T follicular helper cell (primary cell): ENCODE measurements around the gene ANXA8.
"Not testable (repeated sequence)": the region's sequence is repeated elsewhere in the genome, so short reads cannot be mapped to it uniquely, and the experiment has no call there.

Experiments
- DNase-seq: peaks from one replicate; pipeline ENCODE4 v3.0.0-alpha.2; 2020; ENCODE audit warnings: low read depth
- total RNA-seq, 2 experiments: gene quantifications; one replicate each; lab custom pipeline; 2026; lab: John Stamatoyannopoulos, UW

Gene ANXA8, protein sequence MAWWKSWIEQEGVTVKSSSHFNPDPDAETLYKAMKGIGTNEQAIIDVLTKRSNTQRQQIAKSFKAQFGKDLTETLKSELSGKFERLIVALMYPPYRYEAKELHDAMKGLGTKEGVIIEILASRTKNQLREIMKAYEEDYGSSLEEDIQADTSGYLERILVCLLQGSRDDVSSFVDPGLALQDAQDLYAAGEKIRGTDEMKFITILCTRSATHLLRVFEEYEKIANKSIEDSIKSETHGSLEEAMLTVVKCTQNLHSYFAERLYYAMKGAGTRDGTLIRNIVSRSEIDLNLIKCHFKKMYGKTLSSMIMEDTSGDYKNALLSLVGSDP
- 0 to 0.04 reads per million in 2 experiments for total RNA-seq

DNA sequence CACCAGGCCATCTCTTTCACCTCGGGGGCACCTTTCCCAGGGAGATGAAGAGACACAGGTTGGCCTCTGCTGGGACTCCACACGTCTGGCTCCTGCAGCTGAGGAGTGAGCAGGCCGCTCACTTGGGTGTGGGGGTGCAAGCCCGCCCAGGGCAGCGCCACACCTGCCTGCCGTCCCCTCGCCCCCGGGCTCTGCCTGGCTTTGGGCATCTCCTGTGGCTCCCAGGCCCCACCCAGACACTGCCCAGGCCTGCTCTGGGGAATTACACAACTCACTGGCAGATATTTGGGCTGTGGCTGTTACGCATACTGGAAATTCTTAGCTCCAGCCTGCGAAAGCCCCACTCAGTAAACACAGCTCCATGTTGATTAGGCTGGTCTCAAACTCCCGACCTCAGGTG lies at the start of gene ANXA8:
Gene ANXA8, minus strand, starts transcription at position 193 of the 400 bp plus-strand sequence. Its CDS starts 182 bp downstream, at position 11.
- DNase-seq: not testable (repeated sequence)

DNA sequence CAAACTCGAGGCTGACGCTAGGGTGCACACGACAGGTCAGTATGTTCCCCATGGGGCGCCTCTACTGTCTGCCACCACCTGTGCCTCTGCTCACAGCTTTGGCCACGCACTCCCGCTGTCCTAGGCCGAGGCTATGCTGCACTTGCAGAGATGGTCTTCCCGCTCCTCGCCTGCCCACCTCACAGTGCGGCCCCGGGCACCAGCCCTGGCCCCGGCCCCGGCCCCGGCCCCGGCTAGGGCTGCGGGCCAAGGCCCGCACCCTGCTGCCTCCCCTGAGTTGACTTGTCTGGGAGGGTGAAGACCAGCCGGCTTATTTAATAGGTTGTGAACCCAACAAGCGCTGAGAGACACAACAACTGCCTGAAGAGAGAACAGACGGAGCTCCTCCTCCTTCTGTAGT lies 39.6 kb upstream of the ANXA8 start, which contains the start of gene AGAP9:
Gene AGAP9, minus strand, starts transcription at position 164 of the 400 bp plus-strand sequence. Its CDS starts 112 bp downstream, at position 52.
- DNase-seq: not testable (repeated sequence)

DNA sequence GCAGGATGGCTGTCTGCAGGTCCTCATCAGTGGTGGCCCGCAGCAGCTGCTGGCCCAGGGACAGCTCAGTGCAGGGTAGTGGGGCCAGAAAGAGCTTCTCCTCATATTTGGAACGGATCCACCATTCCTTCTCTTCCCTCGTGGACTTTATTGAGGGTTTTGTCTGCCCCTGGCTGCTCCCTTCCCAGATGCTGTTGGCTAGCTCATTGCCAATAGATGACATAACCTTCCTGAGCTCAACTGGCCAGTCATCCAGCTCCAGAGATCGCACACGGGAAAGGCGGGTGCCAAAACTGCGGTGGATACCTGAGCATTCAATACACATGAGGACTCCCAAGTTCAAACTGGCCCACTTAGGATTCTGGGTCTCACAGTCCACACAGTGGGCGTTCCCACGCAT lies 18.4 kb upstream of the ANXA8 start:
- DNase-seq: not testable (repeated sequence)

DNA sequence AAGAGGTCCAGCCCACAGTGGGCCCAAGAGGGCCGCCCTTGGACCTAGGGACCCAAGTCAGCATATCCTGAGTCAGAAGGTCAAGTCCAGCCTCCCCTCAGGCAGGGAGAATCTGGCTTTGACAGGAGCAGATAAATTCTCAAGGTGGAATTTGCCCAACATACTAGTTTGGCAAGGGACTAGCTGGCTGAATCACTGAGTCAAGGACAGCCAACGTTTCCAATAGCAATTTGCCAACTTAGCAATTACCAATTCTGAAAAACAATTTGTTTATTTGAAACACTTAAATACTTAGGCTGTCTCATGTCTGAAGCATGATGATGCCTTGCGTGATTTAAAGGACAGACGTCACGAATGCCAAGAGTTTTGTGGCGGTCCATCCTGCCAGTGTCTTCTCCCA lies 10.3 kb upstream of the ANXA8 start:
- not testable (repeated sequence) for DNase-seq

DNA sequence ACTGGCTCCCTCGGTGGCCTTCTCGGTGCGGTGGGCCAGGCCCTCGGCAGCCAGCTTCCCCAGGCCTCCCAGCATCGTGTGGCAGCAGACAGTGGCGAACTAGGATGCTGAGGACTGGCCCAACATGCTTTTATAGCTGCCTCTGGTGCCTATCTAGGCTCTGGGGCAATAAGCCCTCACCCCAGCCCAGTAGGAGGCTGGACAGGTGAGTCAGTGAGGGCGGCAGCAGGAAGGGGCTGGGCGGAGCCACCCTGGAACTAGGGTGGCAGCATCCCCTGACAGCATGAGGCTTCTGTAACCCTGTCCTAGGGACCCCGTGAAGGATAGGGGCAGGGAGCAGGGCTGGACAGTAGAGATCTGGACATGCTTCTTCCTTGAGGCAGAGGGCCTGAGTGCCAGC lies 7.7 kb upstream of the ANXA8 start, which contains the start of gene FAM25G:
Gene FAM25G, minus strand, starts transcription at position 101 of the 400 bp plus-strand sequence. Its CDS starts 26 bp downstream, at position 75.
- DNase-seq: not testable (repeated sequence)

DNA sequence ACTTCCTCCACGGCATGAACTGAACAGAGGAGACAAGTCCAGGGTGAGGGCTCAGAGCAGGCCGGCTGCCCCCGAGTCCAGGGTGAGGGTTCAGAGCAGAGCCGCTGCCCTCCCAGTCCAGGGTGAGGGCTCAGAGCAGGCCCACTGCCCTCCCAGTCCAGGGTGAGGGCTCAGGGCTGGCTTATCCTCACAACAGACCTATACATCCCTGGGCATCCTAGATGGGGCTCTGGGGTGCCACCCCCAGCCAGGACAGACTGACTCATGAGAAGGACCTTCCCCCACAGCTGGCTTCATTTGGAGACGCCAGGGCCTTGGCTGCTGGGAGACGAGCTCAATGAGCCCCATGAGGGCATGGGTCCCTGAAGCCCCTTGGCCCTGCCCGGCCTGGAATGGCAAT lies 5.7 kb upstream of the ANXA8 start:
- not testable (repeated sequence) for DNase-seq

DNA sequence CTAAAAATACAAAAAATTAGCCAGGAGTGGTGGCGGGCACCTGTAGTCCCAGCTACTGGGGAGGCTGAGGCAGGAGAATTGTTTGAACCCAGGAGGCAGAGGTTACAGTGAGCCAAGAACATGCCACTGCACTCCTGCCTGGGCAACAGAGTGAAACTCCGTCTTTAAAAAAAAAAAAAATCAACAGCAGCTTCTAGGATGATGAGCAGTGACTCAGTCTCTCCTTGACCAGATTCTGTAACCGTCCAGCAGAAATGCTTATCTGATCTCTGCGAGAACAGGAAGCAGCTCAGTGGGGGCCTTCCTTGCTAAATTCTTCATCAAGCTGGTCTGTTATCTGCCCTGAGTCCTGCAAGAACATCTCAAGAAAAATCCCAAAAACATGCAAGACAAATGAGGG lies 2.0 kb upstream of the ANXA8 start:
- not testable (repeated sequence) for DNase-seq

DNA sequence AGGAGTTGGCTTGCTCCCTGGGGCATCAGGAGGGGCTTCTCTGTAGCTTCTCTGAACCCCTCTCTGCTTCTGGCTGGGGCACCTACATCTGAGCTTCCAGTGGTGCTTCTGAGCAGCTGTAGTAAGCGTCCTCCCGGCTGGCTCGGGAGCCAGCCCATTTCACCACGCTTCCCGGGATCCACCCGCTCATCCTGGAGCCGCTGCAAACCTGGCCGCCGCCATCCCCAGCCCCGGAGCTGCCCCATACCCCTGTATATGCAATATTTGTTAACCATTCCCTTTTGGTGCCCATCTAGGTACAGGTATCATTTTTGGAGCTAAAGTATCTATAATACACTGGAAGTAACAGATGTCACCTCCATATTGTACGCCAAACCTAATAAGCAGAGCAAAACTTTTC lies 871 bp upstream of the ANXA8 start:
- DNase-seq: not testable (repeated sequence)

DNA sequence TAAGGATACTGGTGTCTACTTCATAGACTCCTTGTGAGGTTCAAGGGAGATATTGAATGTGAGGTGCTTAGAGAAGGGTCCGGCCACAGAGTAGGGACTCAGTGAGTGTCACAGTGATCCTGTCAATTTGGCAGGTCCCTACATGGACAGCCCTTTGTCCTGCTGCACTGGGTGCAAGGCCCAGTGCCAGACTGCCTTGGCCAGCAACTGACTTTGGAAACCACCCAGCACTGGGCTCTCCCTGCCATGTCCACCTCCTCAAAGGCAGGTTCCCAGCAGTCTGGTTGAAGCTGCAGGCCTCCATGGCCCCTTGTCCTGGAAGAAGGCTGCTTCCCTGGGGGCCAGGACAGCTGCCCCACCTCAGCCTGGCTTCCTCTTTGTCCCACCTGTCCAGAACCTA lies 1.5 kb downstream of the ANXA8 start:
- not testable (repeated sequence) for DNase-seq

DNA sequence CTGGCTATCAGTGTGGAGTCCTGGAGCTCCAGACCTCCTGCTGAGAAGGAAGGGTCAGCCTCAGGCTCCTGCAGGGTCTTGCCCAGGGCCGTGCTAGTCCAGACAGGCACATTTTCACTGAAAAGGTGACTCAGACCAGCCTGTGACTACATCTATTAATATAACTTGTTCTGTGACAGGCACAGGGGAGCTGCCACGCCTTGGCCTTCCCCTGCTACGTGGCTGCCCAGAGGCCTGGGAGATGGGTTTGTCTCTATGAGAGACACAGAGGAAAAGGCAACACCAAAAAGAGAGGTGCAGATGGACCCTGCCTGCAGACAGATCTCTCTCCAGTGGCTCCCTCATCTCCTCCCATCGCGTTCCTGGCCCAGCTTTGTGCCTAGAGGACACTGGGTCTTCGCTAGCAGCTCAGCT lies 2.1 kb downstream of the ANXA8 start:
- DNase-seq: not testable (repeated sequence)

DNA sequence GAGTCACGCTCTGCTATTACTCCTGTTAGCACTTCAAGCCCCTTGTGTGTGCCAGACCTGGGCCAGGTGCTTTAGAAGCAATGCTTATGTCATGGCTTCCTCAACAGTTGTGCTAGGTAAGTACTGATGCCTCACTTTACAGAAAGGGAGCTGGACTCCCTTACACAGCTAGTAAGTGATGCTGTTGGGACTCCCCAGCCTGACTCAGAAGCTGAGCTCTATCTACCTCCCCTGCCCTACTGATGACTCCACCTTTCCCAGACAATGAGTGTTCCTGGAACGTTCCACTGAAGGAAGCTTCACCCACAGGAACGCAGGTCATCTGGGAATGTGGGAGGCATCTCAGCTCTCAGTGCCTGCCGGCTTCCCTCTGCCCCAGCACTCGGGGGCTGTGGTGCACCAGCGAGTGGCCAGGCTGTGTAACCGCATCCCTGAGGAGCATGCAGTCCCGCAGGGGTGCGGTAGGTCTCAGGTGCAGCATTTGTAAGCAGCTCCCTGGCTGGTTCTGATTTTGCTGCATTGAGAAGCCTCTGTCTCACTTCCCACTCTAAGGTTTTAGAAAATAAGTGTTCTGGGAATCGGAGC lies 2.6 kb downstream of the ANXA8 start:
- not testable (repeated sequence) for DNase-seq

DNA sequence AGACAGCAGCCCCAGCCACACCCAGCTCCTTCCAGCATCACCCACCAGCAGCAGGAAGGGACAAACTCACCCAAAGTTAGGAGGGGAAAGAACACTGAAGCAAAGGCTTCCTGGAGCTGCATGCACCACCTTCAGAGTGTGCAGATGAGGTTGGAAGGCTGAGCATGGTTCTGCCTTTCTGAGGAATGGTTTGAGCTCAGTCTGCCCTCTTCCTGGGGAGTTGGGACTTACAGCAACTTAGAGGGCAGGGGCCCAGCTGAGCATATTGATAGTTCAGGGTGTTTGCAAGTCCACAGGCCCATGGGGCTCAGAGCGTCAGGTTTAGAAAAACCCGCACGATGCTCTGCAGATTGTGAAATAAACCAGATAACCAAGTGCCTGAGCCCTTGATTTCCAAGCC lies 3.8 kb downstream of the ANXA8 start:
- DNase-seq: not testable (repeated sequence)

DNA sequence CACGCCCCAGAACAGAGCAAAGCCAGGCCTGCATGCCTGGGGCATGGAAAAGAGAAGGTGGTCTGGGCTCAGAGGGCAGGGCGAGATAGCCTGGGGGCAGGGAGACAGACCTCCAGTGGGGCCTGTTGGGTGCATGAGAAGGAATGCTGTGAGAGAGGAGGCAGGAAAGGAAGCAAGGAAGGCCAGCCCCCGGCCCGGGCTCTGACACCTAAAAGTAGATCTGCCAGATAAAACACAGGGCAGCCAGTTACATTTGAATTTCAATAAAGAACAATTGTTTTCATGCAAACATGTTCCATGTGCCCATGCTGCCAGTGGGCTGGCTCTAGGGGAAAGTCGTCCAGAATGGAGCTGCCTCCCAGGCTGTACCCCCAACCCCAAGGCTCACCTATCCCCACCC lies 5.8 kb downstream of the ANXA8 start:
- DNase-seq: not testable (repeated sequence)

DNA sequence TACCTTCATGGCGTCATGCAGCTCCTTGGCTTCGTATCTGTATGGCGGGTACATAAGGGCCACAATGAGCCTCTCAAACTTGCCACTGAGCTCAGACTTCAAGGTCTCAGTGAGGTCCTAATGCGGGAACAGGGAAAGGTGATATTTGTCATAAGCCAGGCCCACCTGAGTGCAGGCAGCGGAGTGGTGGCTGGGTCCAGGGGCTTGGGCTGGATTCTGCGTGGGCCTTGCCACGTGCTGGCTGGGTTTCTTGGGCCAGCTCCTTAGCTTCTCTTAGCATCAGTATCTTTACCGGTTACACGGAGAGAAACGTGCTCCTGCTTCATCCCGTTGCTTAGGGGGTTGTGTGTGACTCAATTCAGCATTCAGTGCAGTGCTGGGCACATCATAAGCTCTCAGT lies 6.8 kb downstream of the ANXA8 start:
- DNase-seq: not testable (repeated sequence)

DNA sequence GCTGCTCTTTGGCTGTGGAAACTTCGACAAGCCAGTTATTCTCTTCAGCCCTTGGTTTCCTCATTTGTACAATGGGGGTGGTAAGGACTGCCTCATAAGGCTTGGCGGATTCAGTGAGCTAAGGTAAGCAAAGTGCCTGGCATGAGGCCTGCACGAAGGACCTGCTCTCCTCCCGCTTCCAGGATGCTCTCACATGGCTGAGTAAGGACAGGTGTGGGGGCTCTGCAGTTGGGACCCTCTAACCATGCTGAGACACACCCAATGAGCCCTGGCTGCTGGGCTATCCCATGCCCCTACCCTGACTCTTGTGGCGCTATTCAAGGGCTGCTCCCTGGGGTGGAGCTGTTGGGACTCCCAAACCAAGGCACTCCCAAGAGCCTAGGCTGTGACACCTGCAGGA lies 8.8 kb downstream of the ANXA8 start:
- DNase-seq: not testable (repeated sequence)

DNA sequence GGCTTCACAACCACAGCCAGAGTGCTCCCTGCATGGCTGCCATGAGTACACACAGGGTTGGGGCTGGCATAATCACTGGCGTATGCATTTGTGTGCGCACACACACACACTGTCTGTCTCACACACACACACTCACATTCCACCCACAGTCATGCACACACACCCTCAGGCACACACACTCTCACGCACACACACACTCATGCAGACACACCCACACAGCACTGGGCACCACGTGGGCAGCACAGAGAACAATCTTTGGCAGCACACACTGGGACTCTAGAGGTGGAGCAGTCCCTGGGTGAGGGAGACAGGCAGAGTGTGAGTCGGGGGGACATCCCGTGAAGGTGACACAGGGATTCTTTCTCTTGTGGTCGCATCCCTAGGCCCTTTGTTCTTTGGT lies 10.4 kb downstream of the ANXA8 start:
- DNase-seq: not testable (repeated sequence)

DNA sequence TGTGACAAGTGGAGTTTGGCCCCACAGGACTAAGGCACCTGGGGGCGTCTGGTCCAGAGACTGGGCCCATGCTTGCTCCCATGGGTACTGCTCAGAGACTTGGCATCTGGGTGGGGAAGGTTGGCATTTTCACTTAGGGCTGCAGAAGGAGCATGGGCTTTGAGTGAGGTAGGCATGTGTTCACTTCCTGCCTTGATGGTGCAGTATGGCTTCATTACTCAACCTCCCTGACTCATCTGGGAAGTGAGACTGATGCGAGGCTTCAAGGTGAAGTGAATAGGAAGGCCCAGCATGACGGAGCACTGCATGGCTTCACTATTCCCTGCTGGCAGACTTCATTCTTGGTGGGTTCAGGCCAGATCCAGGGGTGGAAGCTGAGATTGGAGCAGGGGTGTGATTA lies 11.3 kb downstream of the ANXA8 start:
- not testable (repeated sequence) for DNase-seq

DNA sequence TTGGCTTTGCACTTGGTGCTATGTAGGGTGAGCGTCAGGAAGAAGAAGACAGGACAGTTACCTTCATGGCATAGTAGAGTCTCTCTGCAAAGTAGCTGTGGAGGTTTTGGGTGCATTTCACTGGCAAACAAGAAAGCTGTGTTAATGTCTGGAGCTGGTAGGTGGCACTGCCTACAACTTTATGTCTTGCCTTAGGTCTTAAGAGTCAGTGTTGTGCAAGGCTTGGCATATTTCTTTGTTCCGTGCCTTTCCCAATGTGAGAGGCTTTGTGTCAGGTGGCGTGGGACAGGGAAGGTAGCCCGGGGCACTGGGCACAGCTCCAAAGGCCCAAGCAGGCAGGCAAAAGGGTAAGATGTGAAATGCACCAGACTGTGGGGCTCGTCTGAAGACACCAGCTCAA lies 11.8 kb downstream of the ANXA8 start:
- DNase-seq: not testable (repeated sequence)

DNA sequence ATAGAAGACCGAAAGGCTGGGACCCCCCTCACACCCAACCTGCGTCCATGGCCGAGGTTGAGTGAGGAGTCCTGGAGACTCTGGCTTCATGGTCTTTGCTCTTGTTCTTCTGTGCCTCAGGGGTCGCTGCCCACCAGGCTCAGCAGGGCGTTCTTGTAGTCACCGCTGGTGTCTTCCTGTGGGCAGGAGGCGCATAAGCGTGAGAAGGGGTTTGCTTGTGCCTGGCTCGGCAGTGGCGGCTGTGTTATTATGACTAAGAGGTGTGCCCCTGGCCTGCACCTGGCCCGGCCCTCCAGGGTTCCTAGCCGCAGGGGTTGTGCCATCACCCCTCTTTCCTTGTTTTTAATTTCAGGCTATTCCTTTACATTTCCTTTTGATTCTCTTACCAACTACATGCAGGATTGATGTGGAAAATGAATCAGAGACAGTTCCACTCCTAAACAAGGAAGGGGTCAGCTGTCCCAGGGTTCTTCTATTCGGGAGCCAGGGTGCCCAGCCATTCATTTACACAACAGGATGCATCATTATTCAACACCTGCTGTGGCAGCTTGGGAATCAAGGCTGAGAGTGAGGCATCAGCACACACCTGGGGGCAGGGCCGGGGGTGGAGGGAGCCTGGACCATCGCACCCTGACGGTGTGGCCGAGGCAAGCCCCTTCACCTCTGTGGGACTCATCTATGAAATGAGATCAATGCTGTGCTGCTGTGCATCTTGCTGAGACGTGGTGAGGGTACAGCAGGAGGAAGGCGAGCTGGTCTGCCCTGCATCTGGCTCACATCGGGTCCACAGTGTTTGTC lies 15.0 kb downstream of the ANXA8 start:
- not testable (repeated sequence) for DNase-seq

DNA sequence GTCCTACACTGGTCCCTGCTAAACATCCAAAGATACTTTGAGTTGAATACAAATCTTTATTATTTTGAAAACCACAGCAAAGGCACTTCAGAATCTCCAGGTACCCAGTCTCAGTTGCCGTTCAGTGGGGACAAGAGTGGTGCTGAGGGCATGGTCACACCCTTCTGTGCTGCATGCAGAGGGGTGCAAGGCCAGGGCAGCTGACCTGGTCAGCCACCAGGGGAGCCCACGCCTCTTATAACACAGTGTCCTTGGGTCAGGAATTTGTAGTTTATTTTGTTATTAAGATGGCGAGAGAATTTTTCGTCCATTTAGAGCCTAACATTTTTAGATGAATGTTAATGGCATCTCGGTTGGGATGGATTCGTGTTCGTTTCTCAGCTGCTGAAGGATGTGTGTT lies 16.0 kb downstream of the ANXA8 start:
- DNase-seq: not testable (repeated sequence)

DNA sequence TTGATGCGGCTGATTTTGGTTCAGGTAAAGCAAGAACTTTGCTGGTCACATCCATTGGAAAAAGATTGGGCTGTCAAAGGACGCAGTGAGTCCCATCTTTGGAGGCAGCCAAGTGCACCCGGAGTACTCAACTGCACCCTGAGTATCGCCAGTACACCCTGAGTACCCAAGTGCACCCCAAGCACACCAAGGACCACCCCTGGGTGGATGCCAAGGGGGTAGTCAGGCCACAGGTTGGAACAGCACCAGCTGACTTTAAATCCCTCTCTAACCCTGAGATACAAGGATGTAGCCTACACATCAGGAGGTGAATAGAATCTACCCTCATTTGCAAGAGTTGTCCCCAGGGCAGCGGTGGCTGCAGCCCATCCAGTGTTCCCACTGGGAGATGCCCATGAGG lies 16.5 kb downstream of the ANXA8 start:
- not testable (repeated sequence) for DNase-seq

DNA sequence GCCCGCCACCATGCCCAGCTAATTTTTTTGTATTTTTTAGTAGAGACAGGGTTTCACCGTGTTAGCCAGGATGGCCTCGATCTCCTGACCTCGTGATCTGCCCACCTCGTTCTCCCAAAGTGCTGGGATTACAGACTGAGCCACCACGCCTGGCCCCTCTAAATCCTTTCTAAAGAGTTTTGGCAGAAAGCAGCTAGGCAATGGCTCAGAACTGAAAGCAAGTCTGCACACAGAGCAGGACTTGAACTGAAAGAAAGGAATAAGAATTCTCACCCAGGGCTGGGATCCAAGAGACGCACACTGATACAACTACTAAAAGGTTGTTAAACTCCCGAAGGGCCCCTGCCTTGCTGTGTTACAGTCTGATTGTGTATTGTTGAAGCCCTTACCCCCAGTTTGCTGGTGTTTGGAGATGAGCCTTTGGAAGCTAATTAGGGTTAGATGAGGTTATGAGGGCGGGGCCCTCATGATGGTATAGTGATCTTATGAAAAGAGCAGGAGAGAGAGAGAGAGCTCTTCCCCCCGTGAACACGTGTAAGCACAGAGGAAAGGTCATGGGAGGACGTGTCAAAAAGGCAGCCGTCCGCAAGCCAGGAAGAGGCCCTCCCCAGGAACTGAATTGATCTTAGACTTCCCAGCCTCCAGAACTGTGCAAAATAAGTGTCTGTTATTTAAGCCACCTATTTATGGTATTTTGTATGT lies 18.5 kb downstream of the ANXA8 start:
- not testable (repeated sequence) for DNase-seq
